ENCODE measurements around the gene NFIB.

Gene NFIB

GRCh38 chr9:14140096-14140697 is 173.7 kb downstream of the NFIB start:
- Histone ChIP-seq H3K36me3 (ENCODE audit: control insufficient read depth, insufficient read depth, low read length) (no peaks in the 10 kb centered on the region), H3K9me3 (ENCODE audit: control insufficient read depth, insufficient read depth, low read depth, low read length) (no peaks in the 10 kb centered on the region), H3K4me3 (ENCODE audit: low read depth, low read length) (no peak overlapping the region), H3K4me1 (ENCODE audit: control insufficient read depth, insufficient read depth, low read length) (no peaks in the 10 kb centered on the region), H3K27me3 (ENCODE audit: control insufficient read depth, insufficient read depth, low read length) (no peaks in the 10 kb centered on the region), H3K9ac (ENCODE audit: low read length) (no peak overlapping the region), H3K27ac (ENCODE audit: low read depth, low read length) (no peak overlapping the region)

GRCh38 chr9:14139287-14139686 is 174.7 kb downstream of the NFIB start:
- no peaks in the 10 kb centered on the region for H3K9me3 ChIP-seq (ENCODE audit: control insufficient read depth, insufficient read depth, low read depth, low read length)
- H3K4me1 ChIP-seq (ENCODE audit: control insufficient read depth, insufficient read depth, low read length): no peaks in the 10 kb centered on the region
- no peaks in the 10 kb centered on the region for H3K27me3 ChIP-seq (ENCODE audit: control insufficient read depth, insufficient read depth, low read length)
- no peak overlapping the region for H3K4me3 ChIP-seq (ENCODE audit: low read depth, low read length)
- H3K9ac ChIP-seq (ENCODE audit: low read length): no peak overlapping the region
- no peaks in the 10 kb centered on the region for H3K36me3 ChIP-seq (ENCODE audit: control insufficient read depth, insufficient read depth, low read length)
- no peak overlapping the region for H3K27ac ChIP-seq (ENCODE audit: low read depth, low read length)

GRCh38 chr9:14136646-14137370 is 177.1 kb downstream of the NFIB start:
- Histone ChIP-seq H3K9ac (ENCODE audit: low read length) (no peak overlapping the region), H3K4me1 (ENCODE audit: control insufficient read depth, insufficient read depth, low read length) (no peaks in the 10 kb centered on the region), H3K27ac (ENCODE audit: low read depth, low read length) (no peak overlapping the region), H3K27me3 (ENCODE audit: control insufficient read depth, insufficient read depth, low read length) (no peaks in the 10 kb centered on the region), H3K9me3 (ENCODE audit: control insufficient read depth, insufficient read depth, low read depth, low read length) (no peaks in the 10 kb centered on the region), H3K36me3 (ENCODE audit: control insufficient read depth, insufficient read depth, low read length) (no peaks in the 10 kb centered on the region), H3K4me3 (ENCODE audit: low read depth, low read length) (no peak overlapping the region)

- H3K27me3 ChIP-seq (ENCODE audit: control insufficient read depth, insufficient read depth, low read length): no peaks in the 10 kb centered on the region
- no peak overlapping the region for H3K27ac ChIP-seq (ENCODE audit: low read depth, low read length)
- no peak overlapping the region for H3K4me3 ChIP-seq (ENCODE audit: low read depth, low read length)
- H3K9ac ChIP-seq (ENCODE audit: low read length): no peak overlapping the region
- H3K4me1 ChIP-seq (ENCODE audit: control insufficient read depth, insufficient read depth, low read length): no peaks in the 10 kb centered on the region
- H3K9me3 ChIP-seq (ENCODE audit: control insufficient read depth, insufficient read depth, low read depth, low read length): no peaks in the 10 kb centered on the region
- H3K36me3 ChIP-seq (ENCODE audit: control insufficient read depth, insufficient read depth, low read length): no peaks in the 10 kb centered on the region
Observed at GRCh38 chr9:14136047-14136635, 177.8 kb downstream of the NFIB start.

GRCh38 chr9:14135421-14135820 is 178.5 kb downstream of the NFIB start:
- Histone ChIP-seq H3K36me3 (ENCODE audit: control insufficient read depth, insufficient read depth, low read length) (no peaks in the 10 kb centered on the region), H3K27me3 (ENCODE audit: control insufficient read depth, insufficient read depth, low read length) (no peaks in the 10 kb centered on the region), H3K9ac (ENCODE audit: low read length) (no peak overlapping the region), H3K4me1 (ENCODE audit: control insufficient read depth, insufficient read depth, low read length) (no peaks in the 10 kb centered on the region), H3K27ac (ENCODE audit: low read depth, low read length) (no peak overlapping the region), H3K9me3 (ENCODE audit: control insufficient read depth, insufficient read depth, low read depth, low read length) (no peaks in the 10 kb centered on the region), H3K4me3 (ENCODE audit: low read depth, low read length) (no peak overlapping the region)

GRCh38 chr9:14133394-14133793 is 180.5 kb downstream of the NFIB start:
- Histone ChIP-seq H3K4me3 (ENCODE audit: low read depth, low read length) (no peak overlapping the region), H3K4me1 (ENCODE audit: control insufficient read depth, insufficient read depth, low read length) (no peaks in the 10 kb centered on the region), H3K27me3 (ENCODE audit: control insufficient read depth, insufficient read depth, low read length) (no peaks in the 10 kb centered on the region), H3K27ac (ENCODE audit: low read depth, low read length) (no peak overlapping the region), H3K9ac (ENCODE audit: low read length) (no peak overlapping the region), H3K9me3 (ENCODE audit: control insufficient read depth, insufficient read depth, low read depth, low read length) (no peaks in the 10 kb centered on the region), H3K36me3 (ENCODE audit: control insufficient read depth, insufficient read depth, low read length) (no peaks in the 10 kb centered on the region)

GRCh38 chr9:14132775-14133174 is 181.2 kb downstream of the NFIB start:
- Histone ChIP-seq H3K27ac (ENCODE audit: low read depth, low read length) (no peak overlapping the region), H3K9me3 (ENCODE audit: control insufficient read depth, insufficient read depth, low read depth, low read length) (no peaks in the 10 kb centered on the region), H3K4me1 (ENCODE audit: control insufficient read depth, insufficient read depth, low read length) (no peaks in the 10 kb centered on the region), H3K9ac (ENCODE audit: low read length) (no peak overlapping the region), H3K4me3 (ENCODE audit: low read depth, low read length) (no peak overlapping the region), H3K27me3 (ENCODE audit: control insufficient read depth, insufficient read depth, low read length) (no peaks in the 10 kb centered on the region), H3K36me3 (ENCODE audit: control insufficient read depth, insufficient read depth, low read length) (no peaks in the 10 kb centered on the region)

GRCh38 chr9:14131356-14132088 is 182.4 kb downstream of the NFIB start:
- H3K27ac ChIP-seq (ENCODE audit: low read depth, low read length): no peak overlapping the region
- H3K9me3 ChIP-seq (ENCODE audit: control insufficient read depth, insufficient read depth, low read depth, low read length): no peaks in the 10 kb centered on the region
- no peaks in the 10 kb centered on the region for H3K27me3 ChIP-seq (ENCODE audit: control insufficient read depth, insufficient read depth, low read length)
- H3K36me3 ChIP-seq (ENCODE audit: control insufficient read depth, insufficient read depth, low read length): no peaks in the 10 kb centered on the region
- H3K9ac ChIP-seq (ENCODE audit: low read length): no peak overlapping the region
- no peak overlapping the region for H3K4me3 ChIP-seq (ENCODE audit: low read depth, low read length)
- H3K4me1 ChIP-seq (ENCODE audit: control insufficient read depth, insufficient read depth, low read length): no peaks in the 10 kb centered on the region

GRCh38 chr9:14127656-14128055 is 186.3 kb downstream of the NFIB start:
- no peaks in the 10 kb centered on the region for H3K27me3 ChIP-seq (ENCODE audit: control insufficient read depth, insufficient read depth, low read length)
- H3K9ac ChIP-seq (ENCODE audit: low read length): no peak overlapping the region
- no peaks in the 10 kb centered on the region for H3K4me1 ChIP-seq (ENCODE audit: control insufficient read depth, insufficient read depth, low read length)
- no peak overlapping the region for H3K27ac ChIP-seq (ENCODE audit: low read depth, low read length)
- H3K36me3 ChIP-seq (ENCODE audit: control insufficient read depth, insufficient read depth, low read length): no peaks in the 10 kb centered on the region
- no peaks in the 10 kb centered on the region for H3K9me3 ChIP-seq (ENCODE audit: control insufficient read depth, insufficient read depth, low read depth, low read length)
- no peak overlapping the region for H3K4me3 ChIP-seq (ENCODE audit: low read depth, low read length)

GRCh38 chr9:14119694-14120514 is 194.0 kb downstream of the NFIB start:
- Histone ChIP-seq H3K9me3 (ENCODE audit: control insufficient read depth, insufficient read depth, low read depth, low read length) (no peaks in the 10 kb centered on the region), H3K4me3 (ENCODE audit: low read depth, low read length) (no peak overlapping the region), H3K9ac (ENCODE audit: low read length) (no peak overlapping the region), H3K36me3 (ENCODE audit: control insufficient read depth, insufficient read depth, low read length) (peaks cover 10% of the 10 kb centered on the region; the same call in 1 of the 2 replicates), H3K4me1 (ENCODE audit: control insufficient read depth, insufficient read depth, low read length) (peaks cover 7% of the 10 kb centered on the region; the same call in 1 of the 2 replicates), H3K27me3 (ENCODE audit: control insufficient read depth, insufficient read depth, low read length) (no peaks in the 10 kb centered on the region), H3K27ac (ENCODE audit: low read depth, low read length) (no peak overlapping the region)
